ENCODE results near the gene SLC39A5.

- TF ChIP-seq POLR2AphosphoS5 (IDR thresholded peaks at IDR 0.05) (no peak), CTCF (IDR thresholded peaks at IDR 0.05) (no peak), EP300 (IDR thresholded peaks at IDR 0.05) (no peak)
These were observed 49.1 kb downstream of the SLC39A5 start for GRCh38 chr12:56278905-56279304.
